Stimulated activated CD4-positive, alpha-beta T cell treated with anti-CD3 and anti-CD28 coated beads, TNF-alpha, amount 100 ng/mL, for 1 hour (primary cell): ENCODE data around the gene ZNF282.

Experiments used
- DNase-seq, 3 donors: peaks; one replicate each; pipeline ENCODE4 v3.0.0-alpha.2; 2020; ENCODE audit warnings: low read depth in 3 of 3, low spot score in 1 of 3

Gene ZNF282

DNA sequence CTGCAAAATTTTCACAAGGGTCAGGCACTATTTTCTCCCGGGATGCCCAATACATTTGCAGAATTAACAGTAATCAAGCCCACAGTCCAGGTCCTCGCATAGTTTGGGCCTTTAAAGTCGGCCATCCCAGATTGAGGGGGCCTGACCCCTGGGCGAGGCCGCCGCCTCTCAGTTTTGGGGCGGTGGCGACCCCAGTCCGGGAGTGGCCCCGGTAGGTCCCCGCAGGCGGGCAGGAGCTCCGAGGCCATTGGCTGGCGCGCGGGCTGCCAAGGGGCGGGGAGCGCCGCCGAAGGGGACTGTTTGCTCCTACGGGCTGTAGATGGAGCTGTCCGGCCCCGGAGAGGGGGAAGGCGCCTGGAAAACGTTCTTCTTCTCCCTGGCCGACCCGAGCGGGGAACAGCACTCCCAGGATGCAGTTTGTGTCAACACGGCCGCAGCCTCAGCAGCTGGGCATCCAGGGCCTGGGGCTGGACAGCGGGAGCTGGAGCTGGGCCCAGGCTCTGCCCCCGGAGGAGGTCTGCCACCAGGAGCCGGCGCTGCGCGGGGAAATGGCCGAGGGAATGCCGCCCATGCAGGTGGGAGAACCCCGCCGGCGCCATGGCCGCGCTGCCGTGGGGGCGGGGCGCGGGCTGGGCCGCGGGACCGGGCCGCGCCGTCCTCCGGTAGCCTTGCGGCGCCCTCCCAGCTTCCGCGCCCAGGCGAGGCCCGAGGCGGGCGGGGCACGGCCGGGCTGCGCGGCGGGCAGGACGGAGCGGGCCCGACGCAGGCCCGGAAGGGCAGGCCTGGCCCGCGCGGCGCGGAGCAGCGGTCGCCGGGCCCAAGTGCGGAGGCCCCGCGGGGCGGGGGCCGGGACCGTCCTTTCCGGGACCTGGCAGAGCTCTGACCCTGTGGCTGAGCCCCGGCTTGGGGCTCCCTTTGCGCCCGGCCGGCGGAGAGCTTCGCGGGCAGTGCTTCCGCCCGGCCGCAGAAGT is at the start of gene ZNF282:
ZNF282 (plus strand) TSS at position 367 of the 971 bp plus-strand sequence; CDS start at position 411, 44 bp downstream.
- peak; percentile 23 to 60 (median 31) for DNase-seq

DNA sequence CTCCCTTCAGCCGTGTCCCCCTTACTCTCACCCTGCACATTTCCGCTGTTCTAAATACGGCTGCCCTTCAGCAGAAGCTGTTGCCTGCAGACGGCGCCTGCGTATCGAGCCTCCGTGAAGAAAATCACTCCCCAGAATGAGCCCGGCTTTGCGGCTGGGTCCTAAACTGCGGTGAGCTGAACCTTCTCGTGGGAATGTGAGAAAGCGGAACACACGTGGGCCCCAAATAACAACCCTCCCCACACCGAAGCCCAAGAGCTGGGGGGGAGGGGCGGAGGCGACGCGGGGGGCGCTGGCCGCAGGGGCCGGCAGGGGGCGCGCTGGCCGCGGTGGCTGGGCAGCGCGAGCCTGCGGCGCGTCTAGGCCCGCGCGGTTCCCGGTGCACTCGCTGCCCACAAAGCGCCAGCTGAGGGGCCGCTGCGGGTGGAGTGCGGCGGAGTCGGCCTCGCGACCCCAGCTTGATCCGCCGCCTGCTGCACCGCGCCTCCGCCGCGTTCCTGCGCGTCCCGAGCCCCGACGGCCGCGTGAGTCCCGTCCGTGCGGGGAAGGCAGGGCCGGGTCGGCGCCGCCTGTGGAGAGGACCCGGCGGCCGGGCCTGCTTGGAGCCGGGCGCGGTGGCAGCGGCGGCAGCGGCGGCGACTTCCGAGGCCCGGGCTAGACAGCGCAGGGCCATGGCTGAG is 48.1 kb upstream of the ZNF282 start, which contains the start of gene ZNF398:
ZNF398 (plus strand) TSS at position 382 of the 680 bp plus-strand sequence; CDS start at position 672, 290 bp downstream.
- peak; percentile 42 to 78 (median 70) for DNase-seq

DNA sequence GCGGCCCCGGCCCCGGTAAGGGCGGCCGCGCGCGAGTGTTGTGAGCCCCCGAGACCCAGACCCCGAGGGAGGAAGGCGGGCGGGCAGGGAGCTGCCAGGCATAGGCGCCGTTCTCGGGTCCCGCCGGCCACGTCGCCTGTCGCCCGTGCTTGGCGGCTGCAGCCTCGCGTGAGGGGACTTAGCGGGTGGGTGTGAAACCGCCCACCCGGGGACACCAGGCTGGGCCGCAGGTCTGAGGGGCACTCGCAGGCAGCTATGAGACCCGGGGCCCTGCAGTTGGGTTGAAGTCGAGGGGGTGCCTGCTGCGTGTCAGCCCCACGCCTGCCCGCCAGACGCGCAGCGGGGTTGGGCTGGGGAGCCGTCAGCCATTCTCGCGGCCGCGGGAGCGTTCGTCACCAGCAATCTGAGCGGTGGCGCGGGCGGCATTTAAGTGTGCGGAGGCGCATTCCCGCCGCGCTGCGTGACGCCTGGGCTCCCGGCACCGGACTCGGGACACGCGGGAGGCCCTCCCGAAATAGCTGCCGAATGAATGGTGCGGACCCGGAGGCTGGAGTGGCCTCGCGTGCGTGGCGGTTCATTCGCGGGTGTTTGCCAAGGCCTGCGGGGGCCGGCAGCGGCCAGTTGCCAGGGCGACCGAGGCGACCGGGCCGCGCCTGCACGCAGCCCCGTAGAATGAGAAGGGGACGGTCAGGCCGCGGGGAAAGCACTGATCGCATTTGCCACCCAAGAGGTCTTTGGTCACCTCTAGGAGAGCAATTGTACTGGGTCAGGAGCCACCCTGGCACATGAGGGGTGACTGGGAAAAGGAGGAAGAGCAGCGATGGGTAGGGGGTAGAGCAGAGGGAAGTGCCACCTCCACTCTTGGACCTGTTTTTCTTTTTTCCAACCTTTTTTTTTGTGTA is 47.3 kb upstream of the ZNF282 start:
- DNase-seq: peak in 2 of 3 donors; percentile 25 to 49

DNA sequence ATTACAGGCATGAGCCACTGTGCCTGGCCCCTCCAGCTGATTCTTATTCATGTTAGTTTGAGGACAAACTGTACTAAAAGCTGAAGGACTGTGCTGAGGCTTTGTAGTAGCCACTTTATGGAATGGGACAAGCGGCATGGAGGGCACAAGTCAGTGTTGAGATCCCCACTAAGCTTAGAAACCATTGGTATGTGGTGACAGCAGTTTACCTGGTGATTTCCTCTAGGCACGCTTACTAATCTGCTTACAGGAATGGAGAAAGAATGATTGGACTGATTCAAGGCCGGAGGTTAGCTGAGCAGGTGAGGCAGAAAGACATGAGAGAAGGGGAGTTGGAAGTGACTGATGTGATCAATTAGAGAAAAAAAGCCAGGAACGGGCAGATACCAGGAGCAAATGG is 44.4 kb upstream of the ZNF282 start:
- no peak for DNase-seq

DNA sequence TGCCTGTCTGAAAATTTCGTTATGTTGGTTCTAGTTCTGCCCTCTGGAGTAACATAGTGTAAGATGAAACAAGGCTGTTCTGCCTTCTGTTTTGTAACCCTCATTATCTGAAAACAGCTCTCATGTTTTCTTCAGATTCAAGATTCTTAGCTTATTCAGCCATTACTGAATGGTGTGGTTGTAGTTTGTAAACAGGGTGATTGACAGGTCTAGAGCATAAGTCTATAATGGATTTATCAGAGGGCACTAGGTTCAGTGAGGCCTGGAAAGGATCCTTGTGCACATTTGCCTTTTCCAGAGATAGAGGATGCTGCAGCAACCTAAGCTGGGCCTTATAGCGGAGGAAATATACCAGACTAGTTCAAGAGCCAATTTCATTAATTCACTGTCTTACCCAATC is 42.0 kb upstream of the ZNF282 start:
- no peak for DNase-seq

DNA sequence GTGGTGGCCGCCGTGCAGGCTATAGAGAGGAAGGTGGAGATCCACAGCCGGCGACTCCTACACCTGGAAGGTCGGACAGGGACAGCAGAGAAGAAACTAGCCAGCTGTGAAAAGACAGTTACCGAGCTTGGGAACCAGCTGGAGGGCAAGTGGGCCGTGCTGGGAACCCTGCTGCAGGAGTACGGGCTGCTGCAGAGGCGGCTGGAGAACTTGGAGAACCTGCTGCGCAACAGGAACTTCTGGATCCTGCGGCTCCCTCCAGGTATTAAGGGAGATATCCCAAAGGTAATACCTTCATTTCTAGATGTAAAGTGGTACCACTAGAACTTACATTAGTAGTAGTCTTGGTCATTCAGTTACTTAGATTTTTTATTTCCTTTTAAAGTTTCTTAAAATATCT is 41.3 kb upstream of the ZNF282 start:
- no peak for DNase-seq

DNA sequence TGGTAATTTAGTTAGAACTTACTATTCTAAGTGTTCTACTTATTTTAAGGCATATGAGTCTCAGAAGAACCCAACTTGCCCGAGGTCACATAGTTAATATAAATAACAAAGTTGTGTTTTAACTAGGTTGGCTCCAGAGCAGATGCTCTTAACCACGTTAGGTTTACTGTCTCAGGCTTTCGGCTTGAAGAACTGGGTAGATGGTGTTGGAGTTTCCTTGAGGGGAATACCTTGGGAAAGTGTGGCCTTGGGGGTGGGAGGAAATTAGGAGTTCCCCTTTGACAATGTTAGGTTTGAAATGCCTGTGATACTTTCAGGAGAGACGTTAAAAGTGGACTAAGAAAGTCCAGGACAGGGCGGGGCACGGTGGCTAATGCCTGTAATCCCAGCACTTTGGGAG is 38.4 kb upstream of the ZNF282 start:
- DNase-seq: no peak

DNA sequence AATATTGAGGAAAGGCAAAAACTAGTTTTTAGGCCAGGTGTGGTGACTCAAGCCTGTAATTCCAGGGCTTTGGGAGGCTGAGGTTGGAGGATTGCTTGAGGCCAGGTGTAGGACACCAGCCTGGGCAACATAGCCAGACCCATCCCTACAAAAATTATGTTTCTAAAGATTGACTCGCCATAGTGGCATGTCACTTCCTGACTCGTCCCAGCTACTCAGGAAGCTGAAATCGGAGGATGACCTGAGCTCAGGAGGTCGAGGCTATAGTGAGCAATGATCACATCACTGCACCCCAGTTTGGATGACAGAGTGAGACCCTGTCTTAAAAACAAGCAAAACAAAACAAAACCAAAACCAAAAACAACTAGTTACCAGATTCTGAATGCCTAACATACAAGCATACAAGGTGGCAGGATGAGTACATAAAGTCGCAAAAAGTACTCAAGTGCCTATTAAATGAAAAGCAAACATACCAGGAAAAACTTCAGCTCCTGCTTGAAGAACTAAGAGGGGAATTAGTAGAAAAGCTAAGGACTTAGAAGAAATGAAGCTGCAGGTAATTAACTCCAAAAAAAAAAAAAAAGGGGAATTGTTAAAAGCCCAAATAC is 34.0 kb upstream of the ZNF282 start:
- no peak for DNase-seq

DNA sequence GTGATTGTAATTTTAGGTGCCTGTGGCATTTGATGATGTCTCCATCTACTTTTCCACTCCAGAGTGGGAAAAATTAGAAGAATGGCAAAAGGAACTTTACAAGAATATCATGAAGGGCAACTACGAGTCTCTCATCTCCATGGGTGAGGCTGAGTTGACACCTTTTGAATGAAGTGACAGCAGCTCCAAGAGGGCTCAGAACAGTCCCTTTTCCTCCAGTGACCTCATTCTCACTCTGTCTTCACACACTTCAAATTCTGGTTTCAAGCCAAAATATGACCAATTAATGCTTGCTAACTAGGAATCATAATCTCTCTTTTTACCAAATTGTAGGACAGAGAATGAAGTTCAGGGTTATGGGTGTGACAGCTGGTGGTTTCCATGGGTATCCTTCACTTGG is 29.2 kb upstream of the ZNF282 start:
- DNase-seq: no peak

DNA sequence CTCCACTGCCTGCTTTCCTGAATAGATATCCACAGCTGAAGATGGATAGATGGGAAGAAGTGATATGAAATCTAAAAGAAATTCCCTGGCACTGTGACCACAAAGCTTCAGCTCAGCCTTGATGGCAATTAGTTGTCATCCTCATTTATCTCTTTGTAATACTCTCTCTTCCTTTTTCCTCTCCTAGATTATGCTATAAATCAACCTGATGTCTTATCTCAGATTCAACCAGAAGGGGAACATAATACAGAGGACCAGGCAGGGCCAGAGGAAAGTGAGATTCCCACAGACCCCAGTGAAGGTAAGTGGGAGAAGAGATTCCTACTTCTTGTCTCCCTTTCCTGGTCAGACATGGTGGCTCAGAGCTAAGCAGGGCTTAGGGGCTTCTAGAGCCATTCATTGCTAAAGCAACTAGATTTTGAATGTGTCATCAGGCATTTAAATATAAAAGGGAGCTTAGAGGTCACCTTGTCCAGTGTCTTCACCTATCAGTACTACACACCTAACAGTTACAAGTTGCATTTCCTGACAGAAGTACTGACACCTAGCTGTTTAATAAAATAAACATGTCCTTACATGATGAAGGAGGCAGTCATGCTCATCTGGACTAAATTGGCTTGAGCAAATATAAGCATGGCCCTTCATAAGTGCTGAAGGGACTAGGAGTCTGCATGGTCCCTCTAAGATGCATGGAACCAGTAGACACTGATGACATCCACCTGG is 28.6 kb upstream of the ZNF282 start:
- no peak for DNase-seq

DNA sequence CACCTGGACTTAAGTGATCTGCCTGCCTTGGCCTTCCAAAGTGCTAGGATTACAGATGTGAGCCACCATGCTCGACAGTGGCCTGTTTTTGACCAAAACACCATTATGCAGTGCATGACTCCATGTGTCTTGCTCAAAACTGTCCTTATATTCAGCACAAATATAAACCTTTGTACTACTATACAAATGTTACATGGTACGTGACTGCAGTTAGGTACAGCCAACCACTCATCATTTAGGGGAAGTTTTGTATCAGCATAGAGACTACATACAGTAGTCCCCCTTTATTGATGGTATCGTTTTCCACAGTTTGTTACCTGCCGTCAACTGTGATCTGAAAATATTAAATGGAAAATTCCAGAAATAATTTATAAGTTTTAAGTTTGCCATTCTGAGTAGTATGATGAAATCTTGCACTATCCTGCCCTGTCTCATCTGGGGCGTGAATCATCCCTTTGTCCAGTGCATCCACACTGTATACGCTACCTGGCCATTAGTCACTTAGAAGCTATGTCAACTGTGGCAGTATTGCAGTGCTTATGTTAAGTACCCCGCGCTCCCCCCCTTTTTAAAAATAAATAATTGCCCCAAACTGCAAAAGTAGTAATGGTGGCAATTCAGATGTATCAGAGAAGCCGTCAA is 23.3 kb upstream of the ZNF282 start:
- DNase-seq: no peak

DNA sequence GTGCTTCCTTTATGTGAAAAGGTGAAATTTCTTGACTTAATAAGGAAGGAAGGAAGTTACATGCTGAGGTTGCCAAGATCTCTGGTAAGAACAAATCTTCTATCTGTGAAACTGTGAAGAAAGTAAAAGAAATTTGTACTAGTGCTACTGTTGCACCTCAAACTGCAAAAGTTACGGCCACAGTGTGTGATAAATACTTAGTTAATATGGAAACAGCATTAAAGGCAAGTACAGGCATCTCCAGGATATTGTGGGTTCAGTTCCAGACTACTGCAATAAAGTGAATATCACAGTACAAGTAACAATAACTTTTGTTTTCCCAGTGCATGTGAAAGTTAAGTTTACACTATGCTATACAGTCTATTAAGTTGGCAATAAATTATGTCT is 22.8 kb upstream of the ZNF282 start:
- DNase-seq: no peak

DNA sequence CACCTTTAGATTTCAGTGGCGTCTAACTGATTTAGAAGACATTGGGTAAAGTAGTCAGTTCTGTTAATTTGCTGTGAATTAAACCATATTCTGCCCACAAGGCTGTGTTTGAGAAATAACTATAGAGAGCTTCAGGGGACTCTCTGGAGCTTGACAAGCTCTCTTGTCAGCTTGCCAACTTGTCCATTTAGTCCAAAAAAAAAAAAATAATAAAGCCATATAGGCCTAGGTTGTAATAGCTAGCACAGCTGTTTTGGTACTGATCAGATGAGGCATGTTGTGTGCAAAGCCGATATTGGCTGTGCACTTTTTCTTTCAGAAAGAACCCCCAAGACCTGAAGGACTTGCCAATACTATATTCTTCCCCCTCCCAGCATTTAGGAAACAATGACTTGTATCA is 20.2 kb upstream of the ZNF282 start:
- DNase-seq: no peak

DNA sequence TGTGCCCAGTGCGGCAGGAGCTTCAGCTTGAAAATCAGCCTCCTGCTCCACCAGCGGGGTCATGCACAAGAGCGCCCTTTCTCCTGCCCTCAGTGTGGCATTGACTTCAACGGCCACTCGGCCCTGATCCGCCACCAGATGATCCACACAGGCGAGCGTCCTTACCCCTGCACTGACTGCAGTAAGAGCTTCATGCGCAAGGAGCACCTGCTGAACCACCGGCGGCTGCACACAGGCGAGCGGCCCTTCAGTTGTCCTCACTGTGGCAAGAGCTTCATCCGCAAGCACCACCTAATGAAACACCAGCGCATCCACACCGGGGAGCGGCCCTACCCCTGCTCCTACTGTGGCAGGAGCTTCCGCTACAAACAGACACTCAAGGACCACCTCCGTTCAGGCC is 16.1 kb upstream of the ZNF282 start:
- no peak for DNase-seq

DNA sequence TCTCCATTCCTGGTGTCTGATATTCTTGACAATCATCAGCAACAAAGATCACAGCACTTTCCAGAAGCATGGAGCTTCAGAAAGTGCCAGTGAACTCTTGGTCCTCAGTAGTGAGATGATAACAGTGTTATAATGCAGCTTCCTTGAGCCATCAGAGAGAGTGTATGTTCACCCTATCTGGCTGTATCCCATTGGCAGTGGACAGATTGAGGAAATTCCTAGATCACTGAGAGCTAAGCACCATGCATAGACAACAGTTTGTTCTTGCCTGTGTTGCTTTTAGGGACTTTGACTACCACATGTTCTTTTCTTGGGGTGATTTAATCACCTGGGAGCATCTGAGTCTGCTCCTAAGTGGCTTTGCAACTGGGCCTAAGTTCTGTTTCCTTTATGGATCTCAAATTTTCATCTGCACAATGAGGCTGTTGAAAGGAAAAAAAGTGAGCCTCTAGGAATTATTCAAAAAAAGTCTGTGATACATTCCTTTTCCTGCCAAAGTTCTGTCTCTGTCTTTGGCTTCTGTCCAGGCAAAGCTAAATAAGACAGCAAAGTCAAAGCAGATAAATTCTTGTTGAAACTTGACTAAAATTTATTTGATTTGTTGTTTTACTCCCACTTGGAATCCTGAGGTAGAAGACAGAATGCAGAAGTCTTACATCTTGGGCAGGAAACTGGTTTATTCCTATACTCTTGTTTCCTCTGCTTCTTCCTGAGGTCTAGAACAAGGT is 14.5 kb upstream of the ZNF282 start:
- no peak for DNase-seq

DNA sequence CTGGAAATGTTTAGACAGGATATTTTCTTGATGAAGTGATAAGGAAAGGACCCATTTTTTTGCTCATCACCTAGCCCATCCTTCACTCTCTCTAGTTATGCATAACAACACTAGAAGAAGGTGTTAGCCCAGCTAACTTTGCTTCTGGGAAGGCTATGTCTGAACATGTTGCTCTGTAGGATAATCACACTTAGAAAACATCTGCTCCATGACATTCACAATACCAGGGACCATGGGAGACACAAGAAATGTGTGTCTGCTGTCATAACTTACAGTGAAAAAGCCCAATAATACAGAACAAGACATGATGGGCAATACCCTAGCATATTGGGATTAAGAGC is 13.9 kb upstream of the ZNF282 start:
- DNase-seq: no peak

DNA sequence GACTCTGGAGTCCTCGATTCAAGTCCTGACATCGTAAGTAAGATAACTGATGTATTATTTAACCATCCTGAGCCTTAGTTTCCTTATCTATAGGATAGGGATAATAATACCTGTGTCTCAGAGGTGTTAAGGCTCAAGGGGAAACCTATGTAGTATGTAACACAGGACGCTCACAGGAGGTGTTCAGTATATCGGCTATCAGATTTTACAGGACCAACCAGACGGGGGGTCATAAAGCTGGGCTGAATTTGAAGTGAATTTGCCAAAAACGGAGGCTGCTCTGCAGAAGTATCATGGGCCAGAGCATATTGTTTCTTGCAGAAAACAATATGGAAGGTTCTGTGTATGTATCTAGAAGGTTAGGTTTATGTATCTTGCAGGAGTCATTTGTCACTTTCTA is 11.1 kb upstream of the ZNF282 start:
- DNase-seq: no peak

DNA sequence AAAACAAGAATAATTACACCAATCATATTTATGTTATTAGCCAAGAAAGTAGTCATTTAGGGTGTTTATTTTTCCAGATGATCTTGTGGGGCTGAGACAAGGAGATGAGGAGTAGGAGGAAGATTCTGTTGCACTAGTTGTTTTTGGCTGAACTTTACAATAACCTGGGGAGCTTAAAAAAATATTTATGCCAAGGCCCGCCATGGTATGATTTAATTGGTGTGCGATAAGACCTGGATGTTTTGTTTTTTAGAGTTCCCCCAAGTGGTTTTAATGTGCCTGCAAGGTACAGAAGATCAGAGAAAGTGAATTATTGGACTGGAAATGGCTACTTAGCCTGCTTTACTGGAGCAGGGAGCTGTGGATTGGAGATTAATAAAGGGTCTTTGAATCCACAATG is 7.1 kb upstream of the ZNF282 start:
- DNase-seq: no peak

DNA sequence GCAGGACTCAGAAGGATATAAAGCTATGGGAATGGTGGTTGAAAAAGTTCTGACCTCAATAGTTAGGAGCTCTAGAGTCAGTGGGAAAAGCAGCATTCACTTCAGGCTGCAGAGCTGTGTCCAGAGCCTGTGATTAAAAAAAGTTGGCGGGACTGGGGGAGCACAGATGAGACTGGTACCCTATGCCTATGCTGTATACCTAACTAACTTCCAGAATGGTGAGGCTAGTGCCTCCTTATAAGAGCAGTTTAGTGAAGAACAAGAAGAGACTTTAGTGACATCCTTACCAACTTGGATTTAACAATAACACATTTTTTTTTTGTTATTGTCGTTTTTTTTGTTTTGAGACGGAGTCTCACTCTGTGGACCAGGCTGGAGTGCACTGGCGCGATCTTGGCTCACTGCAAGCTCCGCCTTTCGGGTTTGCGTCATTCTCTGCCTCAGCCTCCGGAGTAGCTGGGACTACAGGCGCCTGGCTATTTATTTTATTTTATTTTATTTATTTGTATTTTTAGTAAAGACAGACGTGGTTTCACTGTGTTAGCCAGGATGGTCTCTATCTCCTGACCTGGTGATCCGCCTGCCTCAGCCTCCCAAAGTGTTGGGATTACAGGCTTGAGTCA is 6.6 kb upstream of the ZNF282 start:
- DNase-seq: no peak
